GM21360 (cell line): ENCODE data around the gene PRR20G.
"Not testable (repeated sequence)": the region's sequence is repeated elsewhere in the genome, so short reads cannot be mapped to it uniquely, and the experiment has no call there.

Source experiments
- ATAC-seq: cut with Tn5 transposase; IDR thresholded peaks from one replicate; pipeline ENCODE4 v1.9.1; 2021; ENCODE audit warnings: mild to moderate bottlenecking, moderate library complexity; ENCODE audit not compliant: unreplicated experiment

Gene PRR20G

GRCh38 chr3:127304121-127304744 lies 16.4 kb upstream of the PRR20G start:
- no peak for ATAC-seq

GRCh38 chr3:127299276-127299675 lies 11.4 kb upstream of the PRR20G start:
- ATAC-seq, result no peak

GRCh38 chr3:127296959-127297358 lies 9.1 kb upstream of the PRR20G start:
- no peak for ATAC-seq

- ATAC-seq, result no peak
Measured at GRCh38 chr3:127296166-127296565, 8.3 kb upstream of the PRR20G start.

- not testable (repeated sequence) for ATAC-seq
Measured at GRCh38 chr3:127293650-127294049, 5.8 kb upstream of the PRR20G start.

- no peak for ATAC-seq
Measured at GRCh38 chr3:127291611-127292010, 3.8 kb upstream of the PRR20G start.

- no peak for ATAC-seq
Measured at GRCh38 chr3:127291114-127291513, 3.3 kb upstream of the PRR20G start.

GRCh38 chr3:127289706-127290575 lies 2.1 kb upstream of the PRR20G start:
- ATAC-seq, result no peak

GRCh38 chr3:127288921-127289705 lies 1.3 kb upstream of the PRR20G start:
- no peak for ATAC-seq

GRCh38 chr3:127288343-127288742 lies 497 bp upstream of the PRR20G start:
- ATAC-seq, result no peak

- no peak for ATAC-seq
Measured at GRCh38 chr3:127286571-127287140, 1.2 kb downstream of the PRR20G start.

GRCh38 chr3:127284258-127284657 lies 3.6 kb downstream of the PRR20G start:
- no peak for ATAC-seq

GRCh38 chr3:127277561-127277960 lies 10.3 kb downstream of the PRR20G start:
- ATAC-seq, result no peak

- no peak for ATAC-seq
Measured at GRCh38 chr3:127276995-127277394, 10.9 kb downstream of the PRR20G start.

- no peak for ATAC-seq
Measured at GRCh38 chr3:127276396-127276795, 11.4 kb downstream of the PRR20G start.

- ATAC-seq, result no peak
Measured at GRCh38 chr3:127275287-127275781, 12.5 kb downstream of the PRR20G start.

GRCh38 chr3:127274200-127274760 lies 13.6 kb downstream of the PRR20G start:
- no peak for ATAC-seq

GRCh38 chr3:127273206-127273605 lies 14.6 kb downstream of the PRR20G start:
- no peak for ATAC-seq

GRCh38 chr3:127266186-127266585 lies 21.7 kb downstream of the PRR20G start:
- ATAC-seq, result no peak

GRCh38 chr3:127265581-127265981 lies 22.3 kb downstream of the PRR20G start:
- no peak for ATAC-seq
